Measurements from ENCODE around the gene KCNQ5.
"Not testable (repeated sequence)": the region's sequence is repeated elsewhere in the genome, so short reads cannot be mapped to it uniquely, and the experiment has no call there.

The KCNQ5 gene

GRCh38 chr6:73169633-73170032, 547.8 kb downstream of the KCNQ5 start:
- no peak for DNase-seq (ENCODE audit: low read depth in 2 of 2, low spot score in 1 of 2)

DNA sequence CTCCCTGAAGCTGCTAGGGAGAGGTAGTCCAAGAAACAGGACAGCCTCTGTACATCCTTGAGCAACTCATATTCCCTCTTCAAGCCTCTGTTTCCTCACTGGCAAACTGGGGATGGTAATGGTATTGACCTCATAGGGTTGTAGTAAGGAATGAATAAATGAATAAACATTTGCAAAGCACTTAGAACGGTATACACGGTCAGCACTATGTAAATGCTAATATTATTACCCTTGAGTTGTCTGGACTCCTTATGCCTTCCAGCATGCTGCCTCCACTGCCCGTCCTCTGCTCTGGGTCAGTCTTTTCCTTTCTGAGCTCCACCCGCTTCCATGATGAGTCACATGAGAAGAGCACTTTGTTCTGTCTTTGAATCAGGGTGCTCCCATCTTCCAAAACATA, 552.8 kb downstream of the KCNQ5 start:
- DNase-seq (ENCODE audit: low read depth in 2 of 2, low spot score in 1 of 2), result no peak

DNA sequence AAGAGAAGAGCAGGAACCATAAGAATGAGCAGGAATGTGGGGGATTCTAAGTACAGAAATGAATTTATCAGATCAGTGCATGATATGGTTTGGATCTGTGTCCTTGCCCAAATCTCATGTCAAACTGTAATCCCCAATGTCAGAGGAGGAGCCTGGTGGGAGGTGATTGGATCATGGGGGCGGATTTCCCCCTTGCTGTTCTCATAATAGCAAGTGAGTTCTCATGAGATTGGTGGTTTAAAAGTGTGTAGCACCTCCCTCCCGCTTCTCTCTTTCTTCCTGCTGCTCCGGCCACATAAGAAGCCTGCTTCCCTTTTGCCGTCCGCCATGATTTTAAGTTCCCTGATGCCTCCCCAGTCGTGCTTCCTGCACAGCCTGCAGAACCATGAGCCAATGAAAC, 554.2 kb downstream of the KCNQ5 start:
- no peak for DNase-seq (ENCODE audit: low read depth in 2 of 2, low spot score in 1 of 2)

GRCh38 chr6:73177221-73177944, 555.5 kb downstream of the KCNQ5 start:
- no peak for DNase-seq (ENCODE audit: low read depth in 2 of 2, low spot score in 1 of 2)

DNA sequence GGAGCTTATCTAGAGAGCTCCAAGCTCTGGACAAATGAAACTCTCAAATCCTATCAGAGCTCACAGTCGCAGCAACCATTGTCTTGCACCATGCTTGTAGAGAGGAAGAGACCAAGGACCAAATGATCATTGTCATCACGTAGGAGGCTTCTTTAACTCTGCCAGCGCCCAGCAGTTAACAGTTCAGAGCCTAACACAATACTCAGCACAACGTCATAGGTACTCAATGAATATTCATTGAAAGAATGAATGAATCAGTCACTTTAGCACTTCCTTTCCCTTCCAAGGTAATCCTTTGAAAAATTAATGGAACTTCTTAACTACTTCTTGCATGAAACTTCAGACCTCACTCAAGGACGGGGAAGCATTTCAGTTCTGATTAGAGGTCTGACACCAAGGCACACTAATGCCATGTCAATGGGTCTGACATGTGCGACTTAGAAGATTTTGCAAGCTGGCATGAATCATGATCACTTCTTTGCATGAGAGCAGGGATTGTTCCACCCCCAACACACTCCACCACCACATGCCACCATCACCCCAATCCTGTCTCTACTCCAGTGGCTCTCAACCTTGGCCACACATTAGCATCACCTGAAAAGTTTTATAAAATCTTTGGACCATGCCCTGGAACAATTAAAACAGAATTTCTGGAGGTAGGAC, 558.3 kb downstream of the KCNQ5 start:
- no peak for DNase-seq (ENCODE audit: low read depth in 2 of 2, low spot score in 1 of 2)

DNA sequence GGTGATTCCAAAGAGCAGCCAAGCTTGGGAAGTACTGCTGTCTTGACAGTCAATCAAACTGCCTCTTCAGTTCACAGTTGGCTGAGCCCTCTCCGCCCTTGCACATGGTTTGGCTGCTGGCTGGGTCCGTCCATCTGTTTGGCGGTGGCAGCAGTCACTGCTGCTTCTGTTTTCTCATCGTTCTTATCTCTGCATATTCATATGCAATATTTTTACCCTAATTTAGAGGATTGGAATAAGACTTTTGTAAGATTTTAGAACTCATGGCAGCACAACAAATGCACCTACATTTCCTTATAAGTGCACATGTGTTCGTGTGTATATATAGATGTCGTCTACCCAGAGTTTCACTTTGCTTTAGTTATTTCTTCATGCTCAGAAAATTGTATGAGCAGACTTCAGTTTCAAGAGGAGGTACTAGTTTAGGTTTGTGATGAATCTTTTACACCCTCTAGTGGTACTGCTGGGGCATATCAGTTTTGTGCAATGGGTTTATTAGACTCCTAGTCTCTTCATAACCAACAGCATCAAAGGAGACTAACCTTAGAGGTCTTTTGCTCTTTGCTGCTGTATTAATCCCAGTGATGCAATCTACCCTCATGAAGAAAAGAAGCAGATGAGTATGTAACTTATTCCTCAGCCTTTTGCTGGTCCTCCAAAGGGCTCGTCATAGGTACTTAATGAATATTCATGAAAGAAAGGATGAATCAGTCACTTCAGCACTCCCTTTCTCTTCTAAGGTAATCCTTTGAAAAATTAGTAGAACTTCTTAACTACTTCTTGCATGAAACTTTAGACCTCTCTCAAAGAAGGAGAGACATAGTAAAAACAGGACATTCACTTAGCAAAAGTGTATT, 559.1 kb downstream of the KCNQ5 start:
- no peak for DNase-seq (ENCODE audit: low read depth in 2 of 2, low spot score in 1 of 2)

DNA sequence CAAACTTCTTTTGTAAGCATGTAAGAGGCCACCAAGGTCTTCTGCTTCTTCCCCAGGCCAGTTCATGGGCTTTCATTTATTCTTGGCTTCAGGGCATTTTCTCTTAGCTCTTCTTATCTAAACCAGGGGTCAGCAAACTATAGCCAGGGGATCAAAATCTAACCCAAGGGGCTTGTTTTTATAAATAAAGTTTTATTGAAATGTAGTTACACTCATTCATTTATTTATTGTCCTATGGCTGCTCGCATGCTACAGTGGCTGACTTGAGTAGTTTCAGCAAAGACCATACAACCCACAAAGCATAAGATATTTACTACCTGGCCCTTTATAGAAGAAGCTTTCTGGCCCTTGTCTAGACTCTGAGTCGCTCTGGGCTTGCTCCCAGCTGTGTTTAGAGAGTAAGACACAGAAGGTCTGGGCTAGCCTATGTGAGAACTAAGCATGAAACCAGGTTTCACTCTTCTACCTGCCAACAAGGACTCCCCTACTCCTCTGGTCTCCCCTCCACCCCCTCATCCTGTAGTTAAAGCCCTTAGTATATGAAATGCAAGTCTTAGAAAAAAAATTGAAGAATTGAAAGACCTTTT, 560.2 kb downstream of the KCNQ5 start:
- no peak for DNase-seq (ENCODE audit: low read depth in 2 of 2, low spot score in 1 of 2)

DNA sequence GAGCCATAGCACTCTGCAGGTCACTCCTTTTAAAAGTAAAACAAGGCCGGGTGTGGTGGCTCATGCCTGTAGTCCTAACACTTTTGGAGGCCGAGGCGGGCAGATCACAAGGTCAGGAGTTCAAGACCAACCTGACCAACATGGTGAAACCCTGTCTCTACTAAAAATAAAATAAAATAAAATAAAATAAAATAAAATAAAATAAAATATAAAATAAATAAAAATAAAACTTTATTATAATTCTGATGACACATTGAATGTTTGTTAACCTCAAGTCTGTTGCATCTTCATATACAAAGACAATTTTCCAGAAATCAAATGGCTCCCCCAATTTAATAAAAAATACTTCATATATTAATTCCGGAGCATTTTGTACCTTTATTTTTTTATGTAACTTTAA, 571.4 kb downstream of the KCNQ5 start:
- not testable (repeated sequence) for DNase-seq (ENCODE audit: low read depth in 2 of 2, low spot score in 1 of 2)

DNA sequence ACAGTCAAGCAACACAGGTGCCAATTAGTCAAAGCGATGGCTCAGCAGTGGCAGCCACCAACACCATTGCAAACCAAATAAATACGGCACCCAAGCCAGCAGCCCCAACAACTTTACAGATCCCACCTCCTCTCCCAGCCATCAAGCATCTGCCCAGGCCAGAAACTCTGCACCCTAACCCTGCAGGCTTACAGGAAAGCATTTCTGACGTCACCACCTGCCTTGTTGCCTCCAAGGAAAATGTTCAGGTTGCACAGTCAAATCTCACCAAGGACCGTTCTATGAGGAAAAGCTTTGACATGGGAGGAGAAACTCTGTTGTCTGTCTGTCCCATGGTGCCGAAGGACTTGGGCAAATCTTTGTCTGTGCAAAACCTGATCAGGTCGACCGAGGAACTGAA, 572.9 kb downstream of the KCNQ5 start:
- DNase-seq (ENCODE audit: low read depth in 2 of 2, low spot score in 1 of 2), result no peak

GRCh38 chr6:73200247-73200646, 578.4 kb downstream of the KCNQ5 start:
- DNase-seq (ENCODE audit: low read depth in 2 of 2, low spot score in 1 of 2), result no peak

- DNase-seq (ENCODE audit: low read depth in 2 of 2, low spot score in 1 of 2), result no peak
Measured at GRCh38 chr6:73200735-73201134, 578.9 kb downstream of the KCNQ5 start.

GRCh38 chr6:73203098-73203497, 581.2 kb downstream of the KCNQ5 start:
- DNase-seq (ENCODE audit: low read depth in 2 of 2, low spot score in 1 of 2), result no peak

DNA sequence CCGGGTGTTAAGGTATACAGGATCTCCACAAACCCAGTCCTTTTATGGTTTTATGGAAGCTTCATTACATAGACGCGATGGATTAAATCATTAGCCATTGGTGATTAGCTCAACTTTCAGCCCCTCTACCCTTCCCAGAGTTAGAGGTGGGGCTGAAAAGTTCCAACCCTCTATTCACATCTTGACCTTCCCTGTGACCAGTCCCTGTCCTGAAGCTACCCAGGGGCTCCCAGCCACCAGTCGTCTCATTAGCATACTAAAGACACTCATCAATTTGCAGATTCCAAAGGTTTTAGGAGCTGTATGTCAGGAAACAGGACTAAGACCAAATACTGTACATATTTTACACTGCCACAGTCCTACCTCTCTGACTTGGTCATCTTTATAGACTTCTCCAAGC, 582.4 kb downstream of the KCNQ5 start:
- no peak for DNase-seq (ENCODE audit: low read depth in 2 of 2, low spot score in 1 of 2)

DNA sequence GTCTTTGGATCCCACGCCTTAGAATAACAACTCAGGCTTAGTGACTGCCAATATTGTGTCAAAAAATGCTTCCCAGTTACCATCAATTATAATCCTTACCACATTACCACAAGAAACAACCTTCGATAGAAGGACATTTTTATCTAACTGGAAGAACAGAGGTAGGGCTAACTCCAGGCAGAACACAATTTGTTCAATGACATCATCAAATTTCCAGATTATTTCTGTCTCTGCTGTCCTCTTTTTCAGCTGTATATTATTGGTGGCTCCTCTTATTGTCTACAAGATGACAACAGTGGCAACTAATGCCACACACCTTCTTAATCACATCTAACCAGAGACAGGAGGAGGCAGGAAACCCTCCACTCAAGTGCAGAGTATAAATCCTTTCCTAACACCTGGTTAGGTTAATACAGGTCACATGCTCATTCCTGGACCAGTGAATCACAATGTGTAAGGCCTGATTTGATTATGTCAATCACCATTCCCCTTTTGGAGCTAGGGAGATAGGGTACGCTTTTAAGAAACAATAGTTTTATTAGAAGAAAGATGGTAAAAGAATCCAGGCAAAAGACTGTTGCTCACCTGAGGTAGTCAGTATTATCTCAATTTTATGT, 585.5 kb downstream of the KCNQ5 start:
- DNase-seq (ENCODE audit: low read depth in 2 of 2, low spot score in 1 of 2), result no peak

GRCh38 chr6:73209117-73209516, 587.3 kb downstream of the KCNQ5 start:
- DNase-seq (ENCODE audit: low read depth in 2 of 2, low spot score in 1 of 2), result no peak

DNA sequence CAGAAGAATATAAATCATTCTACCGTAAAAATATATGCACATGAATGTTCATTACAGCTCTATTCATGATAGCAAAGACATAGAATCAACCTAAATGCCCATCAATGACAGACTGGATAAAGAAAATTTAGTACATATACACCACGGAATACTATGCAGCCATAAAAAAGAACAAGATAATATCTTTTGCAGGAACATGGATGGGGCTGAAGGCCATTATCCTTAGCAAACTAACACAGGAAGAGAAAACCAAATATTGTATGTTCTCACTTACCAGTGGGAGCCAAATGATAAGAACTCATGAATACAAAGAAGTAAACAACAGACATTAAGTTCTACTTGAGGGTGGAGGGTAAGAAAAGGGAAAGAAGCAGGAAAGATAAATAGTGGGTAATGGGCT, 595.0 kb downstream of the KCNQ5 start:
- no peak for DNase-seq (ENCODE audit: low read depth in 2 of 2, low spot score in 1 of 2)

DNA sequence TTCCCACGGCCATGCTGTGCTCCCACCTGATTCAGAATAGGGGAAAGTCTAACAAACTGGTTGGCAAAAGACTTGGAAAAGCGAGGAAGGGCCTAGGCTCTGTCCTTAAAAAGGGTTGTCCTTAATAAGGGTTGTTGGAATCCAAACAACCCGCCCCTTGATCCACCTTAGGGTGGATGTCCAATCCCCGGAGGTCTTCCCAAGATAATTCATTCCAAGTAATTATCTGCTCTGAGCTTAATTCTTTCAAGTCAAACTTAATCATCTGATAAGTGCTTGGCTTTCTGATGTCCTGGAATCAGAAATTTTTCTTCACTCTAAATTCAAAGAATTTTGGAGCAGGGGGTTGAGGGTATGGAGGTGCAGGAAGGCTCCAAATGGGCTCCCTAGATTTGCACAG, 603.5 kb downstream of the KCNQ5 start, which contains the start of gene KHDC1L:
TSS of gene KHDC1L (minus strand) at position 101 of the 400 bp plus-strand sequence. CDS start at position 13, 88 bp downstream.
- no peak for DNase-seq (ENCODE audit: low read depth in 2 of 2, low spot score in 1 of 2)

DNA sequence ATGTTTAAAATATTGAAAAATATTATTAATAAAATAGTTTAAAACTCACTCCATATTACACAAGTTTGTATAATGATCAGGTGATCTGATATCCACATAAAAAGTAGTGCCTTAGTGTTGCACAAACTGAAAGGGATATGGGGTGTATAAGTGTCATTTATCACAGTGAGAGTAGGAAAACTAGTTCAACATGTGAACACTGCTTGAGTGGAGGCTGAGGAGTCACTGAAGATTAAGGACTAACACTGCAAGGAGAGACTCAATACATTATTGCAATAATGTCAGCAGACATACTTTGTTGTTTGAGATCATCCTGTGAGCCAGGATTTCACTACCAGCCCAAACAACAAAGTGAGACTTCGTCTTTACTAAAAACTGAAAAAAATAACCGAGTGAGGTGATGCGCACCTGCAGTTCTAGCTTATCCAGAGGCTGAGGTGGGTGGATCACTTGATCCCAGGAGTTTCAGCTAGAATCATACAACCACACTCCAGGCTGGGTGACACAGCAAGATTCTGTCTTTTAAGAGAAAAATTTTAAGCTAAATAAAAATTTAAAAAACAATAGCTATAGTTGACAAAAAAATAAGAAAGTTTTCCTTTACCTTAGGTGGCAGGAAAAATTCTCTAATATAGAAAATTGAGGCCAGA, 605.9 kb downstream of the KCNQ5 start:
- DNase-seq (ENCODE audit: low read depth in 2 of 2, low spot score in 1 of 2), result no peak

DNA sequence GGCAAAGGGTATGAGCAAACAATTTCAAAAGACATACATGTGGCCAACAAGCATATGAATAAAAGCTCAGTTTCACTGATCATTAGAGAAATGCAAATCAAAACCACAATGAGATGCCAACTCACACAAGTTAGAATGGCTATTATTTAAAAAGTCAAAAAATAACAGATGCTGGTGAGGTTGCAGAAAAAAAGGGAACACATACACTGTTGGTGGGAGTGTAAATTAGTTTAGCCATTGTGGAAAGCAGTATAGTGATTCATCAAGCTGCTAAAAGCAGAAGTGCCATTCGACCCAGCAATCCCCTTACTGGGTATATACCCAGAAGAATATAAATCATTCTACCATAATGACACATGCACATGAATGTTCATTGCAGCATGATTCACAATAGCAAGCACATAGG, 610.1 kb downstream of the KCNQ5 start:
- no peak for DNase-seq (ENCODE audit: low read depth in 2 of 2, low spot score in 1 of 2)

DNA sequence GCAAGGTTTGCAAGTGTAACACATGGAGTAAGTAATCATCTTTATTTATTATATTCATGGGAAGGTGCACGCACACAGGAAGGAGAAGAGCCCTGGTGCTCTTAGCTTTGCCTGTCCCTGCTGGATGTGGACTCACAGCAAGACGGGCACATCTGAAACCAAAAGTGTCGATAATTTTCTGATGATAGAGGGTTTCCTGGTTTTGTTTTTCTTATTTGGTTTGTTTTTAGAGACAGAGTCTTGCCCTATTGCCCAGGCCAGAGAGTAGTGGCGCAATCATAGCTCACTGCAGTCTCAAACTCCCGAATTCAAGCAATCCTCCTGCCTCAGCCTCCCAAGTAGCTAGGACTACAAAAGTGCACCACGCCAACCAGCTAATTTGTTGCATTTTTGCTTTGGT, 611.2 kb downstream of the KCNQ5 start:
- DNase-seq (ENCODE audit: low read depth in 2 of 2, low spot score in 1 of 2), result no peak

DNA sequence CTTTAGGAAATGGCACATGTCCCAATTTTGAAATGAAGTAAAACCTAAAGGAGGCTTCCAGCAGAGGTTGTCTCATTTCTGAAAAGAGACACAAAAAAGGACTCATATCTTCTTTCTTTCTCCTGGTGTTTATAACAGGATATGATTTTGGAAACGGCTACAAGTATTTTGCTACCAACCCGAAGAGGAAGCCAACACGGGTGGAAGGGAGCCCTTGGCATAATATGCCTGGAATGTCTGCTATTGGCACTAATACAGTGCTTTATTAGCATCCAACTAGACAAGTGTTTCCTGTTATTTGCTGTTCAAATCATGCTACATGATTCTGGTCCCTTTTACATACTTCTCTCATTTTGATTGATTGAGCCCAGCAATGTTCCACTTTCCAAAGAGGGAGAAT, 612.1 kb downstream of the KCNQ5 start:
- DNase-seq (ENCODE audit: low read depth in 2 of 2, low spot score in 1 of 2), result not testable (repeated sequence)
